SK-N-SH treated with all-trans-retinoic acid at 6 μM for 48 hours (cell line): ENCODE data around the gene NDUFA5.
"Not testable (repeated sequence)": the region's sequence is repeated elsewhere in the genome, so short reads cannot be mapped to it uniquely, and the experiment has no call there.

Experiments used
- CREB5 ChIP-seq: fragments of 250-450 bp; sonication (Bioruptor Pico); IDR thresholded peaks from 2 replicates; pipeline ENCODE4 v1.5.1; 2020; ENCODE audit warnings: low read depth, mild to moderate bottlenecking, moderate library complexity
- GLIS3 ChIP-seq: fragments of 250-450 bp; sonication (Bioruptor Pico); IDR thresholded peaks from 2 replicates; pipeline ENCODE4 v1.5.0; 2020; ENCODE audit warnings: mild to moderate bottlenecking, moderate library complexity
- ISL1 ChIP-seq: fragments of 250-450 bp; sonication (Bioruptor Pico); IDR thresholded peaks from 2 replicates; pipeline ENCODE4 v2.1.2; 2022; ENCODE audit warnings: mild to moderate bottlenecking, moderate library complexity
- PATZ1 ChIP-seq: fragments of 250-450 bp; sonication (Bioruptor Pico); IDR thresholded peaks from 2 replicates; pipeline ENCODE4 v1.8.0; 2020; ENCODE audit warnings: mild to moderate bottlenecking, moderate library complexity, borderline replicate concordance
- RARB ChIP-seq: fragments of 250-450 bp; sonication (Bioruptor Pico); IDR thresholded peaks from 2 replicates; pipeline ENCODE4 v1.8.0; 2021; ENCODE audit warnings: mild to moderate bottlenecking, moderate library complexity
- TOX ChIP-seq: fragments of 250-450 bp; sonication (Bioruptor Pico); IDR thresholded peaks from 2 replicates; pipeline ENCODE4 v1.8.0; 2021; ENCODE audit warnings: mild to moderate bottlenecking, moderate library complexity, borderline replicate concordance
- ZNF70 ChIP-seq: fragments of 450-650 bp; formaldehyde crosslinking; IDR thresholded peaks from 2 replicates; pipeline ENCODE4 v1.5.0; 2020; ENCODE audit warnings: mild to moderate bottlenecking, moderate library complexity
- ZNF8 ChIP-seq: fragments of 450-650 bp; formaldehyde crosslinking; IDR thresholded peaks from 2 replicates; pipeline ENCODE4 v1.5.0; 2020; ENCODE audit warnings: mild to moderate bottlenecking, moderate library complexity
- TF ChIP-seq, protein P1 (sequence below): fragments of 250-450 bp; sonication (Bioruptor Pico); IDR thresholded peaks from 2 replicates; pipeline ENCODE4 v1.5.1; 2021; ENCODE audit warnings: mild to moderate bottlenecking, moderate library complexity

DNA sequence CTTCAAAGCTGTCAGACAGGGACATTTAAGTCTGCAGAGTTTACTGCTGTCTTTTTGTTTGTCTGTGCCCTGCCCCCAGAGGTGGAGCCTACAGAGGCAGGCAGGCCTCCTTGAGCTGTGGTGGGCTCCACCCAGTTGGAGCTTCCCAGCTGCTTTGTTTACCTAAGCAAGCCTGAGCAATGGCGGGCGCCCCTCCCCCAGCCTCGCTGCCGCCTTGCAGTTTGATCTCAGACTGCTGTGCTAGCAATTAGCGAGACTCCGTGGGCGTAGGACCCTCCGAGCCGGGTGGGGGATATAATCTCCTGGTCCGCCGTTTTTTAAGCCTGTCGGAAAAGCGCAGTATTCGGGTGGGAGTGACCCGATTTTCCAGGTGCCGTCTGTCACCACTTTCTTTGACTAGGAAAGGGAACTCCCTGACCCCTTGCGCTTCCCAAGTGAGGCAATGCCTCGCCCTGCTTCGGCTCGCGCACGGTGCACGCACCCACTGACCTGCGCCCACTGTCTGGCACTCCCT is 29.8 kb downstream of the NDUFA5 start:
- TF ChIP-seq GLIS3 (CRISPR knock-in tag); ZNF8; ZNF70 (CRISPR knock-in tag); CREB5 (CRISPR knock-in tag); RARB (CRISPR knock-in tag); ISL1 (CRISPR knock-in tag); PATZ1 (CRISPR knock-in tag); TOX (CRISPR knock-in tag): not testable (repeated sequence)
- TF ChIP-seq, protein P1, sequence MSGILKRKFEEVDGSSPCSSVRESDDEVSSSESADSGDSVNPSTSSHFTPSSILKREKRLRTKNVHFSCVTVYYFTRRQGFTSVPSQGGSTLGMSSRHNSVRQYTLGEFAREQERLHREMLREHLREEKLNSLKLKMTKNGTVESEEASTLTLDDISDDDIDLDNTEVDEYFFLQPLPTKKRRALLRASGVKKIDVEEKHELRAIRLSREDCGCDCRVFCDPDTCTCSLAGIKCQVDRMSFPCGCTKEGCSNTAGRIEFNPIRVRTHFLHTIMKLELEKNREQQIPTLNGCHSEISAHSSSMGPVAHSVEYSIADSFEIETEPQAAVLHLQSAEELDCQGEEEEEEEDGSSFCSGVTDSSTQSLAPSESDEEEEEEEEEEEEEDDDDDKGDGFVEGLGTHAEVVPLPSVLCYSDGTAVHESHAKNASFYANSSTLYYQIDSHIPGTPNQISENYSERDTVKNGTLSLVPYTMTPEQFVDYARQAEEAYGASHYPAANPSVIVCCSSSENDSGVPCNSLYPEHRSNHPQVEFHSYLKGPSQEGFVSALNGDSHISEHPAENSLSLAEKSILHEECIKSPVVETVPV, result not testable (repeated sequence)
